GM18870 (cell line): Measurements from ENCODE around the gene FMO4.
"Not testable (repeated sequence)": the region's sequence is repeated elsewhere in the genome, so short reads cannot be mapped to it uniquely, and the experiment has no call there.

Experiments used
- ATAC-seq: cut with Tn5 transposase; IDR thresholded peaks from one replicate; pipeline ENCODE4 v1.9.1; 2021; ENCODE audit warnings: moderate library complexity; ENCODE audit not compliant: unreplicated experiment

Gene FMO4

DNA sequence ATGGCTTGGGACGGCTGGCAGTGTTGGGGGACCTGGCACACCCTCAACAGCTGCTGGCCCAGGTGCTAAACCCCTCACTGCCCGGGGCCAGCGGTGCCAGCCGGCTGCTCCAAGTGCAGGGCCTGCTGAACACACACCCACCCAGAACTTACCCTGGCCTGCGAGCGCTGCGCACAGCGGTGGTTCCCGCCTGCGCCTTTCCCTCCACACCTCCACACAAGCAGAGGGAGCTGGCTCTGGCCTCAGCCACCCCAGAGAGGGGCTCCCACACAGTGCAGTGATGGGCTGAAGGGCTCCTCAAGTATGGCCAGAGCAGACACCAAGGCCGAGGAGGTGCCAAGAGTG is 67.9 kb downstream of the FMO4 start:
- no peak for ATAC-seq

DNA sequence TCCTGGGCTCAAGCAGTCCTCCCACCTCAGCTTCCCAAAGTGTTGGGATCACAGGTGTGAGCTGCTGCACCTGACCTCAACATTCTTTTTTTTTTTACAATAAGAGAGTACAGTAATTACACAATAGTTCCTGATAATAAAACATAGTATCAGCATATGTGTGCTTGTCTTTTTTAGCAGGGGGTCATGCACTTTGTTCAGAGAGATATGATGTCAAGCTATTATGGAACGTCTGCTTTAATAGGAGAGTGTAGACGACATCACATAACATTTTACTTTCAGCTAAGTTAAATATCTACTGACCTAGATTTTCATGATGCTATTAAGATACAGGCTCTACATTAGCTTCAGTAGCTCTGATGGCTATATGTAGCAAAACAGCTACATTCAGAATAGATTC is 70.5 kb downstream of the FMO4 start:
- no peak for ATAC-seq

DNA sequence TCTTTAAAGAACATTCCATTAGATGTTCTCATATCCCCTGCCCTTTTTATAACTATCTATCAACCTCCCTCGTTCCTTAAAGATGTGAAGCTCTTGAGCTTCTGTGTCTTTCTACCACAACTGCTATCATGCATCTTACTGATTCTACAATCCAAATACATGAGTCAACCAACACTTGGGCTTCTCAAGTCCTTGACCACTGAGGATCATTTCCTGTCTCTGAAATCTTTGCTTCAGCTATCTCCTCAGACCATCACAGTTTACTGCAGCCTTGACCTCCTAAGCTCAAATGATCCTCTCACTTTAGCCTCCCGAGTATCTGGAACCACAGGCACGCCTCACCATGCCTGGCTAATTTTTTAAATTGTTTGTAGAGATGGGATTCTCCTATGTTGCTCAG is 75.2 kb downstream of the FMO4 start:
- no peak for ATAC-seq

DNA sequence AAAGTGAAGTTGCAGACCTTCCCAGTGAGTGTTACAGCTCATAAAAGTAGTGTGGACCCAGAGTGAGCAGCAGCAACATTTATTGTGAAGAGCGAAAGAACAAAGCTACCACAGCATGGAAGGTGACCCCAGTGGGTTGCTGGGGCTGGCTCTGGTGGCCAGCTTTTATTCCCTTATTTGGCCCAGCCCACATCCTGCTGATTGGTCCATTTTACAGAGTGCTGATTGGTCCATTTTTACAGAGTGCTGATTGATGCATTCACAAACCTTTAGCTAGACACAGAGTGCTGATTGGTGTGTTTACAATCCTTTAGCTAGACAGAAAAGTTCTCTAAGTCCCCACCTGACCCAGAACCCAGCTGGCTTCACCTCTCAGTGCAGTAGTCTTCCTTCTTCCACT is 76.8 kb downstream of the FMO4 start:
- ATAC-seq = not testable (repeated sequence)
